Activated T-cell treated with anti-CD3 and anti-CD28 coated beads, Interleukin-2, amount 50 U/mL, for 4 hours (primary cell): ENCODE results near the gene INTS15. TPM values are rescaled to one million over a fixed set of nuclear protein-coding genes. Genes with fewer than 3 reads are reported as not detected.

Experiments
- ATAC-seq, 2 donors: fragments of 200-7000 bp; cut with Tn5 transposase; one replicate each; pipeline ENCODE4 v1.10.0; 2021
- DNase-seq: peaks from one replicate; pipeline ENCODE4 v3.0.0-alpha.2; 2020
- H3K27me3 Mint-ChIP-seq: one replicate; pipeline ENCODE4 v1.8.0; 2021; ENCODE audit warnings: low read depth, mixed read lengths
- H3K36me3 Mint-ChIP-seq: one replicate; pipeline ENCODE4 v1.8.0; 2022; ENCODE audit warnings: mixed read lengths; ENCODE audit not compliant: insufficient read depth
- H3K4me1 Mint-ChIP-seq: one replicate; pipeline ENCODE4 v1.8.0; 2021; ENCODE audit warnings: low read depth, mixed read lengths
- H3K4me3 Mint-ChIP-seq: one replicate; pipeline ENCODE4 v1.8.0; 2021; ENCODE audit warnings: mild to moderate bottlenecking, moderate library complexity, mixed read lengths
- H3K9me3 Mint-ChIP-seq: one replicate; pipeline ENCODE4 v1.8.0; 2021; ENCODE audit warnings: mixed read lengths
- total RNA-seq, 3 donors: library from RNA; stranded (reverse); gene quantifications; one replicate each; pipeline ENCODE4 v1.2.1, GENCODE V29; 2021

INTS15 gene
- total RNA-seq, 3 donors from 2014 or later: 51.4 to 60.1 (median 59.1) TPM

- DNase-seq (no peak), ATAC-seq (no peak)
- no peak overlapping the region for H3K4me3 Mint-ChIP-seq
- H3K9me3 Mint-ChIP-seq: no peaks in the 10 kb centered on the region
- no peaks in the 10 kb centered on the region for H3K27me3 Mint-ChIP-seq
- no peaks in the 10 kb centered on the region for H3K4me1 Mint-ChIP-seq
- H3K36me3 Mint-ChIP-seq: peaks cover 33% of the 10 kb centered on the region
Measured at GRCh38 chr7:6650086-6650485, 60.3 kb downstream of the INTS15 start.

GRCh38 chr7:6650521-6651011 lies 60.7 kb downstream of the INTS15 start:
- H3K4me1 Mint-ChIP-seq: no peaks in the 10 kb centered on the region
- peaks cover 38% of the 10 kb centered on the region for H3K36me3 Mint-ChIP-seq
- H3K9me3 Mint-ChIP-seq: no peaks in the 10 kb centered on the region
- H3K27me3 Mint-ChIP-seq: no peaks in the 10 kb centered on the region
- H3K4me3 Mint-ChIP-seq: no peak overlapping the region
- DNase-seq (no peak), ATAC-seq (no peak)

GRCh38 chr7:6651851-6652445 lies 62.1 kb downstream of the INTS15 start:
- no peak for DNase-seq
- H3K4me1 Mint-ChIP-seq: no peaks in the 10 kb centered on the region
- H3K36me3 Mint-ChIP-seq: peaks cover 31% of the 10 kb centered on the region
- H3K9me3 Mint-ChIP-seq: no peaks in the 10 kb centered on the region
- ATAC-seq: no peak
- no peak overlapping the region for H3K4me3 Mint-ChIP-seq
- no peaks in the 10 kb centered on the region for H3K27me3 Mint-ChIP-seq

GRCh38 chr7:6652446-6653011 lies 62.7 kb downstream of the INTS15 start:
- DNase-seq (no peak), ATAC-seq (no peak)
- no peaks in the 10 kb centered on the region for H3K27me3 Mint-ChIP-seq
- H3K4me3 Mint-ChIP-seq: no peak overlapping the region
- peaks cover 26% of the 10 kb centered on the region for H3K36me3 Mint-ChIP-seq
- H3K9me3 Mint-ChIP-seq: no peaks in the 10 kb centered on the region
- no peaks in the 10 kb centered on the region for H3K4me1 Mint-ChIP-seq

GRCh38 chr7:6653071-6654003 lies 63.5 kb downstream of the INTS15 start:
- H3K4me1 Mint-ChIP-seq: peaks cover 2% of the 10 kb centered on the region
- ATAC-seq (no peak), DNase-seq (no peak)
- H3K4me3 Mint-ChIP-seq: no peak overlapping the region
- H3K36me3 Mint-ChIP-seq: peaks cover 23% of the 10 kb centered on the region
- no peaks in the 10 kb centered on the region for H3K27me3 Mint-ChIP-seq
- no peaks in the 10 kb centered on the region for H3K9me3 Mint-ChIP-seq

GRCh38 chr7:6654113-6654841 lies 64.5 kb downstream of the INTS15 start:
- no peak overlapping the region for H3K4me3 Mint-ChIP-seq
- ATAC-seq: no peak
- peaks cover 2% of the 10 kb centered on the region for H3K4me1 Mint-ChIP-seq
- H3K27me3 Mint-ChIP-seq: no peaks in the 10 kb centered on the region
- H3K36me3 Mint-ChIP-seq: peaks cover 23% of the 10 kb centered on the region
- no peak for DNase-seq
- H3K9me3 Mint-ChIP-seq: no peaks in the 10 kb centered on the region

- H3K27me3 Mint-ChIP-seq: no peaks in the 10 kb centered on the region
- H3K4me1 Mint-ChIP-seq: peaks cover 2% of the 10 kb centered on the region
- no peak for DNase-seq
- H3K9me3 Mint-ChIP-seq: no peaks in the 10 kb centered on the region
- ATAC-seq: no peak
- H3K36me3 Mint-ChIP-seq: peaks cover 21% of the 10 kb centered on the region
- H3K4me3 Mint-ChIP-seq: no peak overlapping the region
Measured at GRCh38 chr7:6654842-6655610, 65.2 kb downstream of the INTS15 start.

GRCh38 chr7:6655636-6656385 lies 66.0 kb downstream of the INTS15 start:
- peaks cover 14% of the 10 kb centered on the region for H3K36me3 Mint-ChIP-seq
- no peak overlapping the region for H3K4me3 Mint-ChIP-seq
- no peaks in the 10 kb centered on the region for H3K27me3 Mint-ChIP-seq
- H3K4me1 Mint-ChIP-seq: peaks cover 2% of the 10 kb centered on the region
- H3K9me3 Mint-ChIP-seq: no peaks in the 10 kb centered on the region
- ATAC-seq (no peak), DNase-seq (no peak)

- peaks cover 10% of the 10 kb centered on the region for H3K36me3 Mint-ChIP-seq
- no peaks in the 10 kb centered on the region for H3K9me3 Mint-ChIP-seq
- peaks cover 2% of the 10 kb centered on the region for H3K4me1 Mint-ChIP-seq
- no peaks in the 10 kb centered on the region for H3K27me3 Mint-ChIP-seq
- DNase-seq: no peak
- ATAC-seq: no peak
- no peak overlapping the region for H3K4me3 Mint-ChIP-seq
Measured at GRCh38 chr7:6656413-6656812, 66.6 kb downstream of the INTS15 start.

Other genes starting within 250 kb of the INTS15 start
- 10 to 100 TPM in 1 of 3 donors, 1 to 10 TPM in 2; 9.0 to 10.7 (median 9.5) TPM for gene FAM220A, start 241.1 kb upstream of the INTS15 start, total RNA-seq
- 100 to 1,000 TPM; 160 to 195 (median 171) TPM for gene RAC1, start 215.5 kb upstream of the INTS15 start, total RNA-seq
- 10 to 100 TPM; 12.0 to 15.0 (median 12.8) TPM for gene DAGLB, start 142.1 kb upstream of the INTS15 start, total RNA-seq
- 10 to 100 TPM; 74.7 to 76.8 (median 75.1) TPM for gene KDELR2, start 105.9 kb upstream of the INTS15 start, total RNA-seq
- under 1 TPM in 1 of 3 donors, not detected in 2; 0.13 TPM for gene GRID2IP, start 38.6 kb upstream of the INTS15 start, total RNA-seq
- 10 to 100 TPM; 23.6 to 33.5 (median 27.5) TPM for gene ZDHHC4, start 12.6 kb upstream of the INTS15 start, total RNA-seq
- gene ZNF853, start 25.6 kb downstream of the INTS15 start, total RNA-seq: 1 to 10 TPM; 2.2 to 3.5 (median 3.0) TPM
- gene ZNF316, start 47.3 kb downstream of the INTS15 start, total RNA-seq: 10 to 100 TPM; 30.9 to 32.6 (median 32.1) TPM
- 10 to 100 TPM; 15.0 to 21.0 (median 17.7) TPM for gene ZNF12, start 116.9 kb downstream of the INTS15 start, total RNA-seq
- gene RSPH10B2, start 164.1 kb downstream of the INTS15 start, total RNA-seq: under 1 TPM; 0.13 to 0.54 (median 0.35) TPM
- 10 to 100 TPM; 57.9 to 64.8 (median 61.9) TPM for gene CCZ1B, start 236.3 kb downstream of the INTS15 start, total RNA-seq